Measurements from ENCODE around the gene PRRC2A. TPM values are rescaled to one million over a fixed set of nuclear protein-coding genes. Genes with fewer than 3 reads are reported as not detected.
A peak's percentile ranks its signal among the peaks of the same experiment; 100 is the strongest.
"Not testable (repeated sequence)": the region's sequence is repeated elsewhere in the genome, so short reads cannot be mapped to it uniquely, and the experiment has no call there.

Gene PRRC2A
- total RNA-seq, 4 donors from 2014 or later: 42.8 to 84.9 (median 67.7) TPM

DNA sequence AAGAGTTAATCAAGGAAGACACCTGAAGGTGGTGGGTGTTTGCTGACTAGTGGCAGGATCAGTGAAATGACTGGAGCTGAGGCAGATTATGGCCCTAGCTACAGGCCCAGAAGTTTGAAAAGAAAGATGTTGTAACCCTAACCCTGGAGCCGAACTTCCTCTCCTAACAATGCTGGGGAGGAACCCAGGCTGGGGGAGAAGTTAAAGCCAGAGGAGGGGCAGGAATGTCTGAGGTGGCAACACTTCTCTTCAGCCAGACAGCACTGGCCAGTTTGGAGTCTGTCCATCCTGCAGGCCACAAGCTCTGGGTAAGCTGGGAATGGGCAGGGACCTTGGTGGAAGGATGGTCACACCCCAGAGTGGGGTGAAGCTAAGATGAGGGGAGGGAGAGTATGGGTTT, 34.5 kb upstream of the PRRC2A start, which contains the start of gene LST1:
TSS of gene LST1 (plus strand) at position 270 of the 400 bp plus-strand sequence. CDS start 1,023 bp downstream, outside the sequence.
- Histone ChIP-seq H3K27ac (peak within 1 kb of the TSS in 2 of 4 donors; percentile 49 to 64), H3K36me3 (no peaks in the 10 kb centered on the region), H3K4me1 (peaks cover 8 to 40% (median 19%) of the 10 kb centered on the region in 3 donors), H3K9me3 (no peaks in the 10 kb centered on the region), H3K4me3 (peak within 1 kb of the TSS in 1 of 4 donors; percentile 12), H3K27me3 (peaks cover 0 to 25% (median 0%) of the 10 kb centered on the region in 4 donors)
- WGBS, 2 donors: 33% methylated on average over 1 of the region's 1 CpG
- TF ChIP-seq POLR2A (IDR thresholded peaks at IDR 0.05) (no peak), CTCF (IDR thresholded peaks at IDR 0.05) (no peak)
- DNase-seq: no peak
- intact Hi-C loops (cut with DNase I): no loop called here

GRCh38 chr6:31586599-31587281, 33.8 kb upstream of the PRRC2A start:
- H3K4me3 ChIP-seq: peak overlapping the region in 1 of 4 donors; percentile 12
- 60 to 64% methylated on average over 3 to 5 of the region's 9 CpGs for WGBS, 2 donors
- H3K4me1 ChIP-seq: peaks cover under 1 to 32% (median 15%) of the 10 kb centered on the region in 3 donors

GRCh38 chr6:31587791-31588777, 32.4 kb upstream of the PRRC2A start:
- peaks cover 0 to 21% (median 5%) of the 10 kb centered on the region in 3 donors for H3K4me1 ChIP-seq
- WGBS, 2 donors: 61 to 72% methylated on average over 8 to 9 of the region's 12 CpGs
- H3K36me3 ChIP-seq: no peaks in the 10 kb centered on the region
- peak overlapping the region in 2 of 4 donors; percentile 2 to 39 for H3K27ac ChIP-seq
- intact Hi-C loops (cut with DNase I): no loop called here
- TF ChIP-seq POLR2A (IDR thresholded peaks at IDR 0.05) (no peak), CTCF (IDR thresholded peaks at IDR 0.05) (no peak)
- H3K4me3 ChIP-seq: peak overlapping the region in 1 of 4 donors; percentile 8
- no peak for DNase-seq
- no peaks in the 10 kb centered on the region for H3K9me3 ChIP-seq
- peaks cover 0 to 21% (median 0%) of the 10 kb centered on the region in 4 donors for H3K27me3 ChIP-seq

More at GRCh38 chr6:31586599-31587281, 33.8 kb upstream of the PRRC2A start:
- Histone ChIP-seq H3K27me3 (peaks cover 0 to 25% (median 0%) of the 10 kb centered on the region in 4 donors), H3K27ac (peak overlapping the region in 2 of 4 donors; percentile 49 to 64), H3K9me3 (no peaks in the 10 kb centered on the region), H3K36me3 (no peaks in the 10 kb centered on the region)
- no peak for TF ChIP-seq POLR2A (IDR thresholded peaks at IDR 0.05)
- no peak for TF ChIP-seq CTCF (IDR thresholded peaks at IDR 0.05)
- intact Hi-C loops (cut with DNase I): no loop called here
- DNase-seq: no peak

DNA sequence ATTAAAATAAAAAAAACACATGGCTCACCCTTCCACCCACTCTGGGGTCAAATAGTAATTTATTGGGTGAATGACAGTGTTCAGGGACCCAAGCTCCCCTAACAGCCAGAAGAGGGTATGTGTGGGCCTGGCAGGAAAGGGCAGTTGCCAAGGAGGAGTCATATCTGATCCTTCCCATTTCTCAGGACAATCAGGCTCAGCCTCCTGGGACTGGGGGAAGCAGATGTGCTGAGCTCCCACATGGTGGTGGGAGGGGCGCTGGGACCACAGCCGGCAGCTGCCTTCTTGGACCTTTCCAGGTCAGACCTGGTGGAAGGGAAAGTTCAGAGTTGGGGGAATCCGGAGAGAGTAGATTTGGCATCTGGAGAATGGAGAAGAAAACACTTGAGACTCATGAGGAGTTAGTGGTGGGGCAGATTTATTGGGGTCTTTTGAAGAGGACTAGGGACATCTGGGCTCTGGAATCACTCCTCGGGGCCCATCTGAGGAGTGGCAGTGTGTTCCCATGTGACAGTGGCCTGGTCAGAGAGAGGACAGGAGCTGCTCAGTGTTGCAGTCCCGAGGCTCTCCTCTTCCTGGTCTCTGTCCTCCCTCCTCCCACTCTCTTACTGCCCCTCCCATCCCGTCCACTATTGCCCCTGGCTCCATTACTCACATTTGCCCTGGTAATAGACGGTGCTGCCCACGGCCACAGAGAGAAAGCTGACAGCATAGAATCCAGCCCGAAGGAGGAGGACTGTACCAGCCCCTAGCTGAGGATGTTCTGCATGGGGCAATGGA, 31.5 kb upstream of the PRRC2A start:
- no peaks in the 10 kb centered on the region for H3K9me3 ChIP-seq
- peaks cover 0 to 21% (median 5%) of the 10 kb centered on the region in 3 donors for H3K4me1 ChIP-seq
- WGBS, 2 donors: 44 to 65% methylated on average over 3 to 5 of the region's 9 CpGs
- H3K27ac ChIP-seq: no peak overlapping the region
- intact Hi-C loops (cut with DNase I): no loop called here
- TF ChIP-seq POLR2A (IDR thresholded peaks at IDR 0.05) (no peak), CTCF (IDR thresholded peaks at IDR 0.05) (no peak)
- no peak overlapping the region for H3K4me3 ChIP-seq
- H3K27me3 ChIP-seq: peaks cover 0 to 21% (median 0%) of the 10 kb centered on the region in 4 donors
- DNase-seq: no peak
- H3K36me3 ChIP-seq: no peaks in the 10 kb centered on the region

- H3K4me3 ChIP-seq: not testable (repeated sequence)
- intact Hi-C loops (cut with DNase I): loop anchor here (5.0 kb wide), 1 partner anchor 33 kb away; no protein-coding TSS in a partner anchor
These were observed 29.8 kb upstream of the PRRC2A start for GRCh38 chr6:31590691-31591090.

More at GRCh38 chr6:31590691-31591090, 29.8 kb upstream of the PRRC2A start:
- peaks cover 0 to 21% (median 0%) of the 10 kb centered on the region in 4 donors for H3K27me3 ChIP-seq
- not testable (repeated sequence) for H3K36me3 ChIP-seq, H3K27ac ChIP-seq, H3K9me3 ChIP-seq, DNase-seq
- H3K4me1 ChIP-seq: peaks cover 0 to 18% (median 3%) of the 10 kb centered on the region in 3 donors
- 67 to 76% methylated on average over 5 of the region's 5 CpGs for WGBS, 2 donors
